GM10847 (cell line): ENCODE results near the gene LRRFIP1.

Experiments used
- POLR2A ChIP-seq: IDR thresholded peaks from 2 replicates; pipeline ENCODE4 v1.6.1; 2011; ENCODE audit not compliant: insufficient read length; ENCODE audit errors: extremely low read depth

Gene LRRFIP1

DNA sequence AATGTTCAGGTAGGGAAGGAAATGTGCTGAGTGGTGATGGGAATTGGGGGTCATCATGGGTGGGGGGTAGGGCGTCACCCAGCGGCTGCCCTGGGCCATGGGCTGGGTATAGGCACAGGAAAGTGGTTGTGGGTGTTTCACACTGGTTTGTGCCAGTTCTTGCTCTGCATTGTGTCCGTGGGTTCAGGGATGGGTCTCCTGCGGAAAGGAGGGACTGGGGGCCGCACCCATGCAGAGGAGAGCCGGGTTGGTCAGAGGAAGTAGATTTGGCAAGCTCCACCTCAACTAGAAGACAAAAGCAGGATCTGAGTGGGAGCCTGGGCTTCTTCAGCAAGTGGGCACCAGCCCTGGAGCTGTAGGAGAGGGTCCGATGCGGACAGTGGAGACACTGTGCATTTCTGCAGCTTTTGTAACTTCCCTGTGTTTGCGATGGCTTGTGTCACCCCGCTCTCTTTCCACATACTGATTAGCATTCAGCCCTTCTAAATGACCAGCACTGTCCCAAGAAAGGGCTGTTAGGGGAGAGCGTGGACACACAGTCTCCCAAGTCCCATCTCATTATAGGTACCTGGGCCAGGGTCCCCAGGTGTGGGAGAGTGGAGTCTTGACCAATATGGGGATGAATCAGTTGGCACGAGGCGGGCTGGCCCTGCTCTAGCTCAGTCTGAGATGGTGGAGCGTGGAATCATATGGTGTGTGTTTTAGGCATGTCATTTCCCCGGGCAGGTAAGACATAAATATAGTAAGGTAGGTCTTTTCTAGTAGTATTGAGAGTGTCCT is 67.2 kb downstream of the LRRFIP1 start:
- TF ChIP-seq POLR2A, result peak; percentile 23

DNA sequence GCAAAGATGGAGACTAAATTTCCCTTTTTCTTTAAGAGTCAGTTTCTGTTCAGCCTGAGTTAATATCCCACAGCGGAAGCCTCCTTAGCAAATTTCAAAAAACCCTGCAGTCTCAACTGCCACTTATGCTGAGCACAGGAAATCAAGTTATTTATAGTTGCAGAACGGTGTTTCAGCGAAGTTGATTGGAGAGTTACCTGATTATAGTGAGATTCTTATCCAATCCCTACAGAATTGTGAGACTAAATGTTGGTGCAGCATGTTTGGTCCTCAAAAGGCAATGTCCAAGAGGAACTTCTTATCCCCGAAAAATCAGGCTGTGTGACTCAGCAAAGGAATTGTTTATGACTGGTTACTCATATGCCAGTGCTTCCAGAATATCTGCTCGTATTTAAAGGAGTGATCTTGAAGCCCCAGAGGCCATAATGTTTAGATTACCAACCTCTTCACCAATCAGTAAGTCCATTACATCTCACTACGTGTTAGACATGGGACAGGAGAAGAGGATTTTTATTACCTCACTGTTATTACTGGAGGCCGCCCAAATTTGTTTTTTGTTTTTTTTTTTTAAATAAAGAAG is 67.9 kb downstream of the LRRFIP1 start:
- no peak for TF ChIP-seq POLR2A

- no peak for TF ChIP-seq POLR2A
These were observed 69.1 kb downstream of the LRRFIP1 start for GRCh38 chr2:237696461-237696860.

- no peak for TF ChIP-seq POLR2A
These were observed 70.4 kb downstream of the LRRFIP1 start for GRCh38 chr2:237697586-237698357.

GRCh38 chr2:237698358-237698694 is 70.9 kb downstream of the LRRFIP1 start:
- TF ChIP-seq POLR2A, result no peak

GRCh38 chr2:237699870-237700511 is 72.6 kb downstream of the LRRFIP1 start:
- no peak for TF ChIP-seq POLR2A

DNA sequence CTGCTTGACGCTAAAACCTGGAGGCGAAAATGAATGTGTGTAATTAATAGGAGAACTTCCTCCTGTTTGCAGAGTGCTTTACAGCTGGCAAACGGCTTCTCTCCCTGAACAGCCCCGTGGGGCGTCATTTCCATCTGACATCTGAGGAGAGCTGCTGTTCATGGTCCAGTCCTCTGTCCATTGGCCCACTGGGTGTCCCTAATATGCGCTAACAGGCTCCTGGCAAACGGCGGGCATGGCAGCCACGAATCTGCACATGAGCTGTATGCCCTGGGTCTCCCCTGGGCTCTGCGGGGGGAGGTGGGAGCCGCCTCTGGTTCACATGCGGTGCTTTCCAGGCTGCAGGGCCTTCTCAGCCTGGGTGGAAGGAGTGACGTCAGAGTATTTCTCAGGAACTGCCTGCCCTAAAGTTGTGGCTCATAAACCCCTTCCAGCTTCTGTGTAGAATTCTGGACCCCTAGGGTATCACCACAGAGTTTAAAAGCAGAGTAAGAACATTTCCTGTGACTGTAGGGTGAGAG is 73.2 kb downstream of the LRRFIP1 start:
- TF ChIP-seq POLR2A, result no peak

DNA sequence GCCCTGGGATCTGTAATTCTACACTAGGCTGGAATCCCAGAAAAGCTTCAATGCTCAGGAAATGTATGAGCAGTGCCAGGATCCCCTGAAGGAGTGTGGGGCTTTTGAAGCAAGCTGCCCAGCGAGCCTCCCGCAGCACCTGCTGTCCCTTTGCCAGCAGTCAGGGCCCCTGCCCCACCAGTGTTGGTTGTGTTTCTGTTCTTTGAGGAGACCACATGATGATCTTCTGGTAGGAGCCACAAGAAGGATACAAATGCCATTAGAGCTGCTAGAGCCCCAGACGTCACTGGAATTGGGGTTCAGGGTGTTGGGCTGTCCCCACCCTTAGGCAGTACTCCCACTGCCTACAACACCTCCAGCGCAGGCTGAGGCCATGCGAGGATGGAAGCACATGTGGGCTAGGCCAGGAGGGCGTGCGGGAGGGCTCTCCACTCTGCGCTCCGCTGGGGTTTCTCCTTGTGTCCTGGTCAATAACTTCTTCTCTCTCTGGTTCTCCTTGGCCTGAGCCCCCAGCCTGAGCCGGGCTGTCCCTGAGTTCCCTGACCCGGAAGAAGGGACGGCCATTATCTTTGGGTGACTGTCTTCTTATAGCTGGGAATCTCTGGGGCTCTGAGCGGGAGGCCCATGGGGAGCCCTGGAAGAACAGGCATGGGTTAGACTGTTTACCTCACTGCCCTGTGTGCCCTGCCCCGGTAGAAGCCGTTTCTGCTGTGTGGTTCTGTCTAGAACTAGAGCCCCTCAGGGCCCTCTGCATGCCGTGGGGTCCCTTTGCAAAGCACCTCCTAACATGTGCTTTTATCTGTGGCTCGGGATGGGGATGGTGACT is 73.9 kb downstream of the LRRFIP1 start:
- no peak for TF ChIP-seq POLR2A

GRCh38 chr2:237701859-237702390 is 74.5 kb downstream of the LRRFIP1 start:
- no peak for TF ChIP-seq POLR2A

DNA sequence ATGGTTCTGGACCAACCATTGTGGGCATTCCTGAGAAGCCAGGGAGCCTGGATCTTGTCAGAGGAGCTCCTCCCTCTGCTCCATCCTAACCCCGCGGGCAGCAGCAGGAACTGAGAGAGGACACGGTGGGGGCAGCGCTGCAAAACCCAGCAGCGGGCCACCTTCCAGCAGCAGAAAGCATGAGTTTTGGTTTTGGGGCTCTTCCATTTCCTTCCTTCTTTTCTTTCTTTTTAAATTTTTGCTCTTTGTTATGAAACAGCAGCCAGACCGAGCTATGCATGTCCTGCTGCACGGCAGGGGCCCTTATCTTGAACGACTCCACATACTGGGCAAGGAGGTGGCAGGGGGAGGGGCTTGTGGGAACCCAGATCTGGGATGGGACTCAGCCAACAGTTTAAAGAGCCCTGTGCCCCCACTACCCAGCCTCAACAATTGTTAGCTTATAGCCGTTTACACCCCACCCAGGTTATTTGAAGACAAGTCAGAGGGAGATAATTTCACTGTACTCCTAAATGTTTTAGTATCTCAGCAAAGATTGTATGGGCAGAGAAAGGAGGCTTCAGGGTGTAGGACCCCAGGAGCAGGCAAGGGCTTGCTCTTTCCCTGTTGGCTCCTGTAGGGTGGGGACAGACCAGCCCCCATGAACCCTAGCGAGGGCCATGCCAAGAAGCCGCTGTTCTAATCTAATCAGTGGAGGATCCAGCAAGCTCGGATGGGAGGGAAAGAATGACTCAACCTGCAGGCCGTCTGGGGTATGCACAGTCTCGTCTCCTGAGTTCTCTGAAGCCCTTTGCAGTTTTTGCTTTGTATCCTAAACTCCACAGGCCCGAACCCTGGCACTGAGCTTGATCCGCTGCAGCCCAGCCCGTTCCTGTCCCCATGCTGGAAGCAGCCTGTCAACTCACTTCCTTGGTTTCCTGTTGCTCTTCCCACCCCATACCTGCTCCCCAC is 75.3 kb downstream of the LRRFIP1 start:
- no peak for TF ChIP-seq POLR2A

GRCh38 chr2:237704501-237705434 is 77.4 kb downstream of the LRRFIP1 start:
- TF ChIP-seq POLR2A, result no peak

- no peak for TF ChIP-seq POLR2A
These were observed 78.9 kb downstream of the LRRFIP1 start for GRCh38 chr2:237706257-237706656.
